Gastrocnemius medialis (tissue), 4 donors: ENCODE results near the gene DPYSL3. TPM values are rescaled to one million over a fixed set of nuclear protein-coding genes. Genes with fewer than 3 reads are reported as not detected.

ENCODE experiments used
- ATAC-seq, 2 donors: fragments of 150-250 bp; one replicate each; pipeline ENCODE4 v1.9.1; 2016
- DNase-seq, 2 donors: peaks; one replicate each; pipeline ENCODE4 v3.0.0-alpha.2; 2019
- H3K27ac ChIP-seq, 4 donors: fragments of 200-600 bp; sonication (generic); 1 replicate in 1 of 4; 2 replicates in 3 of 4; pipeline ENCODE4 v1.5.1; 2016 to 2018; ENCODE audit warnings: mild to moderate bottlenecking in 2 of 4, moderate library complexity in 1 of 4
- H3K27me3 ChIP-seq, 3 donors: fragments of 200-600 bp; sonication (generic) in 2 of 3; 1 replicate in 1 of 3; 2 replicates in 2 of 3; pipeline versions ENCODE4 v1.5.1 to v1.6.0; 2016 to 2019; ENCODE audit warnings: mild to moderate bottlenecking in 1 of 3, moderate library complexity in 1 of 3
- H3K36me3 ChIP-seq, 2 donors: fragments of 200-600 bp; sonication (generic) in 1 of 2; one replicate each; pipeline ENCODE4 v1.5.1; 2017 to 2018
- H3K4me1 ChIP-seq, 2 donors: fragments of 200-600 bp; sonication (generic) in 1 of 2; one replicate each; pipeline ENCODE4 v1.5.1; 2016 to 2017; ENCODE audit warnings: mild to moderate bottlenecking in 2 of 2
- H3K4me3 ChIP-seq, 4 donors: fragments of 200-600 bp; sonication (generic) in 3 of 4; 1 replicate in 1 of 4; 2 replicates in 3 of 4; pipeline ENCODE4 v1.5.1; 2016 to 2019; ENCODE audit warnings: mild to moderate bottlenecking in 2 of 4
- H3K9me3 ChIP-seq, 3 donors: fragments of 200-600 bp; sonication (generic) in 2 of 3; 1 replicate in 1 of 3; 2 replicates in 2 of 3; pipeline ENCODE4 v1.5.1; 2016 to 2019
- CTCF ChIP-seq, 5 experiments: fragments of 450-650 bp in 3 of 5; fragments of 200-600 bp in 2 of 5; sonication (generic) in 2 of 5; IDR thresholded peaks in 4 of 5; conservative IDR thresholded peaks in 1 of 5; 1 replicate in 4 of 5; 2 replicates in 1 of 5; pipeline ENCODE4 v1.5.1; 2016 to 2019; ENCODE audit warnings: antibody characterized with exemption in 5 of 5, mild to moderate bottlenecking in 3 of 5, moderate library complexity in 3 of 5
- POLR2A ChIP-seq, 2 donors: fragments of 450-650 bp; IDR thresholded peaks; one replicate each; pipeline ENCODE4 v1.6.1; 2017; ENCODE audit warnings: antibody characterized with exemption in 2 of 2, mild to moderate bottlenecking in 2 of 2, moderate library complexity in 2 of 2
- in situ Hi-C, 4 donors: fragments of 200-750 bp; cut with MboI; loops; one replicate each; pipeline versions ENCODE4 v1.15.0 to v1.8.0; 2017; ENCODE audit warnings: low sequenced_read_pairs in 4 of 4
- intact Hi-C: fragments of 100-400 bp; cut with DNase I; formaldehyde crosslinking; loops from one replicate; pipeline ENCODE4 v1.15.1; 2023; ENCODE audit warnings: low total_unique reads
- total RNA-seq, 4 donors: library from RNA; depleted of rRNA; stranded (reverse); fragments of >200 nt; gene quantifications; one replicate each; pipeline versions ENCODE4 v1.1.0 to v1.2.3, GENCODE V29; 2016

Gene DPYSL3
- total RNA-seq, 4 donors from 2014 or later, result 11.7 to 45.8 (median 26.0) TPM

- Histone ChIP-seq H3K9me3 (no peaks in the 10 kb centered on the region), H3K27me3 (no peaks in the 10 kb centered on the region), H3K27ac (no peak overlapping the region), H3K4me1 (no peaks in the 10 kb centered on the region), H3K36me3 (no peaks in the 10 kb centered on the region), H3K4me3 (no peak overlapping the region)
- DNase-seq (no peak), ATAC-seq (no peak)
- TF ChIP-seq CTCF (IDR thresholded peaks at IDR 0.05 in 4 of 5, conservative IDR thresholded peaks at IDR 0.05 in 1 of 5) (no peak), POLR2A (IDR thresholded peaks at IDR 0.05) (no peak)
- in situ Hi-C loops (no loop called here), intact Hi-C loops (no loop called here)
Measured at GRCh38 chr5:147530530-147531389, 20.9 kb upstream of the DPYSL3 start.

DNA sequence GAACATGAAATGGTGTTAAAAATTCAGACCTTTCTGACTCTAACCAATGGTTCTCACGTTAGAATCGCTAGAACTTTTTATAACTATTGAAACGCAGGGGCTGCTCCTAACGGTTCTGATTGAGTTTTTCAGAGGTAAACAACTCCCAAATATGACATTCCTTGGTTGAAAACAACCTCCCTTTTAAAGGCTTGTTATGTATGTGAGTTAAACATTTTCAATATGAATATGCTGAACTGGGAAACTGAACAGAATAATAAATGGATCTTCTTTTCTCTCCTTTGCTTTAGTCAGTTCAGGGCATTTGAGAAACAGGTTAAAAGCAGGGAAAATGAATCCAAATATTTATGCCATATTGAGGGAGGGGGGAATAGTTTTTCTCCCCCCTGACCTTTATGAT lies 13.2 kb upstream of the DPYSL3 start:
- Histone ChIP-seq H3K27ac (no peak overlapping the region), H3K27me3 (no peaks in the 10 kb centered on the region), H3K9me3 (no peaks in the 10 kb centered on the region), H3K4me1 (no peaks in the 10 kb centered on the region), H3K4me3 (no peak overlapping the region), H3K36me3 (no peaks in the 10 kb centered on the region)
- ATAC-seq, result no peak
- DNase-seq, result no peak
- intact Hi-C loops, result no loop called here
- in situ Hi-C loops, result no loop called here
- no peak for TF ChIP-seq POLR2A (IDR thresholded peaks at IDR 0.05)
- TF ChIP-seq CTCF (IDR thresholded peaks at IDR 0.05 in 4 of 5, conservative IDR thresholded peaks at IDR 0.05 in 1 of 5), result no peak

- intact Hi-C loops, result no loop called here
- no peak for ATAC-seq
- in situ Hi-C loops, result no loop called here
Measured at GRCh38 chr5:147522435-147522834, 12.6 kb upstream of the DPYSL3 start.

GRCh38 chr5:147520450-147520849 lies 10.6 kb upstream of the DPYSL3 start:
- TF ChIP-seq POLR2A (IDR thresholded peaks at IDR 0.05) (no peak), CTCF (IDR thresholded peaks at IDR 0.05 in 4 of 5, conservative IDR thresholded peaks at IDR 0.05 in 1 of 5) (no peak)
- H3K36me3 ChIP-seq, result no peaks in the 10 kb centered on the region
- H3K27me3 ChIP-seq, result no peaks in the 10 kb centered on the region
- no peaks in the 10 kb centered on the region for H3K9me3 ChIP-seq
- no peaks in the 10 kb centered on the region for H3K4me1 ChIP-seq
- ATAC-seq (no peak), DNase-seq (no peak)
- in situ Hi-C loops (no loop called here), intact Hi-C loops (no loop called here)
- no peak overlapping the region for H3K27ac ChIP-seq
- no peak overlapping the region for H3K4me3 ChIP-seq

More at GRCh38 chr5:147522435-147522834, 12.6 kb upstream of the DPYSL3 start:
- no peak for DNase-seq
- Histone ChIP-seq H3K27me3 (no peaks in the 10 kb centered on the region), H3K27ac (no peak overlapping the region), H3K4me1 (no peaks in the 10 kb centered on the region), H3K36me3 (no peaks in the 10 kb centered on the region), H3K9me3 (no peaks in the 10 kb centered on the region), H3K4me3 (no peak overlapping the region)
- TF ChIP-seq POLR2A (IDR thresholded peaks at IDR 0.05), result no peak
- no peak for TF ChIP-seq CTCF (IDR thresholded peaks at IDR 0.05 in 4 of 5, conservative IDR thresholded peaks at IDR 0.05 in 1 of 5)
